ENCODE data around the gene RXFP3. TPM values are rescaled to one million over a fixed set of nuclear protein-coding genes. Genes with fewer than 3 reads are reported as not detected.

RXFP3 gene
- total and polyA plus RNA-seq, 2 experiments from 2014 or later: not detected

- H3K36me3 ChIP-seq (ENCODE audit: low read depth): no peaks in the 10 kb centered on the region
- H3K27me3 ChIP-seq (replicated peaks; ENCODE audit: insufficient read depth): peaks cover 54% of the 10 kb centered on the region
- H3K9me3 ChIP-seq (ENCODE audit: low read depth): no peaks in the 10 kb centered on the region
- H2AFZ ChIP-seq: no peak overlapping the region
- no peak for TF ChIP-seq EZH2phosphoT487 (IDR thresholded peaks at IDR 0.05; ENCODE audit: insufficient read depth, low read depth)
- TF ChIP-seq EZH2 (IDR thresholded peaks at IDR 0.05; ENCODE audit: insufficient read depth, poor library complexity, severe bottlenecking): peak; percentile 45
- in situ Hi-C loops (cut with MboI): no loop called here
- no peaks in the 10 kb centered on the region for H4K20me1 ChIP-seq (ENCODE audit: insufficient read depth)
- no peaks in the 10 kb centered on the region for H3F3A ChIP-seq (ENCODE audit: insufficient read depth)
- 18 to 22% methylated on average over 53 to 54 of the region's 54 CpGs for WGBS, 2 experiments (ENCODE audit: low coverage in 1 of 2, low lambda C conversion rate in 2 of 2, missing lambda C conversion rate in 2 of 2)
- H3K79me2 ChIP-seq (ENCODE audit: insufficient read depth): no peaks in the 10 kb centered on the region
- no peaks in the 10 kb centered on the region for H3K9me2 ChIP-seq (ENCODE audit: insufficient read depth)
- no peak for DNase-seq
- H3K9ac ChIP-seq: no peak overlapping the region
- H3K27ac ChIP-seq: no peak overlapping the region
- no peak overlapping the region for H3K4me3 ChIP-seq
- H3K4me2 ChIP-seq (ENCODE audit: unreplicated experiment): no peak overlapping the region
- peaks cover 7% of the 10 kb centered on the region for H3K4me1 ChIP-seq (ENCODE audit: insufficient read depth)
Measured at GRCh38 chr5:33937017-33937706, 976 bp downstream of the RXFP3 start.

GRCh38 chr5:33937707-33938506 is 1.7 kb downstream of the RXFP3 start:
- Histone ChIP-seq H3K27me3 (replicated peaks; ENCODE audit: insufficient read depth) (peaks cover 62% of the 10 kb centered on the region), H3K9me2 (ENCODE audit: insufficient read depth) (no peaks in the 10 kb centered on the region), H3K9ac (no peak overlapping the region), H3K27ac (no peak overlapping the region), H2AFZ (no peak overlapping the region), H3F3A (ENCODE audit: insufficient read depth) (no peaks in the 10 kb centered on the region), H3K79me2 (ENCODE audit: insufficient read depth) (no peaks in the 10 kb centered on the region), H3K4me2 (ENCODE audit: unreplicated experiment) (no peak overlapping the region), H3K4me3 (no peak overlapping the region), H3K9me3 (ENCODE audit: low read depth) (no peaks in the 10 kb centered on the region), H3K4me1 (ENCODE audit: insufficient read depth) (peaks cover 7% of the 10 kb centered on the region), H4K20me1 (ENCODE audit: insufficient read depth) (no peaks in the 10 kb centered on the region), H3K36me3 (ENCODE audit: low read depth) (no peaks in the 10 kb centered on the region)
- 12 to 17% methylated on average over 49 to 54 of the region's 54 CpGs for WGBS, 2 experiments (ENCODE audit: low coverage in 1 of 2, low lambda C conversion rate in 2 of 2, missing lambda C conversion rate in 2 of 2)
- no peak for TF ChIP-seq EZH2 (IDR thresholded peaks at IDR 0.05; ENCODE audit: insufficient read depth, poor library complexity, severe bottlenecking)
- TF ChIP-seq EZH2phosphoT487 (IDR thresholded peaks at IDR 0.05; ENCODE audit: insufficient read depth, low read depth): no peak
- in situ Hi-C loops (cut with MboI): no loop called here
- no peak for DNase-seq

- Histone ChIP-seq H3K9me2 (ENCODE audit: insufficient read depth) (no peaks in the 10 kb centered on the region), H4K20me1 (ENCODE audit: insufficient read depth) (no peaks in the 10 kb centered on the region), H3K79me2 (ENCODE audit: insufficient read depth) (no peaks in the 10 kb centered on the region), H3K27me3 (replicated peaks; ENCODE audit: insufficient read depth) (peaks cover 67% of the 10 kb centered on the region), H3K36me3 (ENCODE audit: low read depth) (no peaks in the 10 kb centered on the region), H3K4me2 (ENCODE audit: unreplicated experiment) (no peak overlapping the region), H3K9ac (no peak overlapping the region), H3K9me3 (ENCODE audit: low read depth) (no peaks in the 10 kb centered on the region), H3F3A (ENCODE audit: insufficient read depth) (no peaks in the 10 kb centered on the region), H3K4me3 (no peak overlapping the region), H3K4me1 (ENCODE audit: insufficient read depth) (peaks cover 7% of the 10 kb centered on the region), H3K27ac (no peak overlapping the region), H2AFZ (no peak overlapping the region)
- WGBS, 2 experiments (ENCODE audit: low coverage in 1 of 2, low lambda C conversion rate in 2 of 2, missing lambda C conversion rate in 2 of 2): 12 to 17% methylated on average over 14 of the region's 14 CpGs
- no peak for TF ChIP-seq EZH2phosphoT487 (IDR thresholded peaks at IDR 0.05; ENCODE audit: insufficient read depth, low read depth)
- TF ChIP-seq EZH2 (IDR thresholded peaks at IDR 0.05; ENCODE audit: insufficient read depth, poor library complexity, severe bottlenecking): peak; percentile 64
- in situ Hi-C loops (cut with MboI): no loop called here
- no peak for DNase-seq
Measured at GRCh38 chr5:33938507-33938796, 2.3 kb downstream of the RXFP3 start.

GRCh38 chr5:33938881-33939280 is 2.7 kb downstream of the RXFP3 start:
- Histone ChIP-seq H3K4me2 (ENCODE audit: unreplicated experiment) (no peak overlapping the region), H3K9me3 (ENCODE audit: low read depth) (no peaks in the 10 kb centered on the region), H3K9ac (no peak overlapping the region), H3K79me2 (ENCODE audit: insufficient read depth) (no peaks in the 10 kb centered on the region), H3F3A (ENCODE audit: insufficient read depth) (no peaks in the 10 kb centered on the region), H2AFZ (no peak overlapping the region), H3K27ac (no peak overlapping the region), H3K4me1 (ENCODE audit: insufficient read depth) (peaks cover 7% of the 10 kb centered on the region), H3K36me3 (ENCODE audit: low read depth) (no peaks in the 10 kb centered on the region), H3K9me2 (ENCODE audit: insufficient read depth) (no peaks in the 10 kb centered on the region), H3K4me3 (no peak overlapping the region), H4K20me1 (ENCODE audit: insufficient read depth) (no peaks in the 10 kb centered on the region), H3K27me3 (replicated peaks; ENCODE audit: insufficient read depth) (peaks cover 71% of the 10 kb centered on the region)
- 21 to 27% methylated on average over 15 of the region's 15 CpGs for WGBS, 2 experiments (ENCODE audit: low coverage in 1 of 2, low lambda C conversion rate in 2 of 2, missing lambda C conversion rate in 2 of 2)
- in situ Hi-C loops (cut with MboI): no loop called here
- TF ChIP-seq EZH2phosphoT487 (IDR thresholded peaks at IDR 0.05; ENCODE audit: insufficient read depth, low read depth) (no peak), EZH2 (IDR thresholded peaks at IDR 0.05; ENCODE audit: insufficient read depth, poor library complexity, severe bottlenecking) (no peak)
- no peak for DNase-seq

All from GM23248 (cell line).